ENCODE results near the gene ACSF3. TPM values are rescaled to one million over a fixed set of nuclear protein-coding genes. Genes with fewer than 3 reads are reported as not detected.

ACSF3 gene
- total RNA-seq, 1 experiment from 2014 or later: 74.5 TPM

DNA sequence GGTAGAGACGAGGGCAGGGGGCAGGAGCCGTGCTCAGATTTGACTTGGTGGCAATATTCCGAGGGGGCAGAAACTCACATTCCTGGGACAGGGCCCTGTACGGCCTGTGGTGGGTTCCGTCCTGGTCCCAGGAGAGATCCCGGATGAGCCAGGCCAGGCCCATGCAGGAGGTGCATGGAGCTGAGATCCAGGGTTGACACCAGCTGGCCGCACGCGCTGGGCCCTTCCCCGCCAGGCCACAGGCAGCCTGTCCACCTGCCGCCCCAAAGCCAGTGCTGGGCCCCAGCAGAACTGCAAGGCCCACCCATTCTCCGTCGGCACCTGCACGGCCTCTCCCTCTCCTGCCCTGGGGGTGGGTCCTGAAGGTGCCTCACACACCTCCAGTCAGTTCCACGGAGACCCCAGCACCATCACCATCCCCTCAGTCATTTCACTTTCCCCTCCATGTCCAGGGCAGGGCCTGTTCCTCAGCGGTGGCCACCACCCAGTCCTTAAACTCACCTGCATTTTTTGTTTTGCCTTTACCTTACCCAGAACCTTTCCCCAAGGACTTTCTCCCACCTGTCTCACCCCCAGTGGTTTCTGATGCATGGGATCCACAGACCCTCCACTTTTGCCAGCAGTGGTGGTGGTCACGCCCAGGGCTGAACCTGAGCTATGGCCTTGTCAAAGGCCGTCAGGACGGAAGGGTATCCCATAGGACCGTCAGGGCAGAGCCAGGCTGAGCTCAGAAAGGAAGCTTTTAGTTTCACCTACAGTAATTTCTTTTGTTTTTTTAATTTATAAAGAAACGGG, 52.8 kb downstream of the ACSF3 start:
- Histone ChIP-seq H3K36me3 (ENCODE audit: control insufficient read depth in 1 of 2, insufficient read depth in 2 of 2, low read length in 2 of 2) (peaks cover 11 to 27% of the 10 kb centered on the region in 2 experiments; a peak in 2 of 4 replicates), H3K4me3 (replicated peaks in 1 of 2; ENCODE audit: low read depth in 1 of 2, low read length in 2 of 2) (no peak overlapping the region), H3K4me2 (ENCODE audit: low read length) (no peak overlapping the region), H3K9me3 (ENCODE audit: control insufficient read depth in 1 of 2, insufficient read depth in 1 of 2, low read depth in 1 of 2, low read length in 2 of 2) (peaks cover 0 to 13% of the 10 kb centered on the region in 2 experiments; a peak in 1 of 4 replicates), H2AFZ (ENCODE audit: low read depth, low read length, poor library complexity, severe bottlenecking) (no peak overlapping the region), H3K27ac (ENCODE audit: low read depth, low read length) (no peak overlapping the region), H3K4me1 (ENCODE audit: control insufficient read depth in 1 of 2, insufficient read depth in 2 of 2, low read length in 2 of 2) (no peaks in the 10 kb centered on the region), H4K20me1 (ENCODE audit: insufficient read depth) (no peaks in the 10 kb centered on the region), H3K9ac (ENCODE audit: low read length) (no peak overlapping the region), H3K79me2 (ENCODE audit: insufficient read depth, low read length) (no peaks in the 10 kb centered on the region), H3K27me3 (ENCODE audit: insufficient read depth, low read length) (no peaks in the 10 kb centered on the region), H3K9me2 (ENCODE audit: insufficient read depth) (no peaks in the 10 kb centered on the region)
- CTCF ChIA-PET: no interaction called here
- BruUV-seq (replicated peaks): no TSS peak
- no peak for ATAC-seq
- RAD21 ChIA-PET (ENCODE audit: low non-redundant PET in 1 of 2, low total read pairs in 2 of 2, uncharacterized antibody in 2 of 2, unreplicated experiment in 2 of 2): no interaction called here
- DNase-seq (ENCODE audit: low read depth, low spot score): no peak
- TF ChIP-seq, protein P1, sequence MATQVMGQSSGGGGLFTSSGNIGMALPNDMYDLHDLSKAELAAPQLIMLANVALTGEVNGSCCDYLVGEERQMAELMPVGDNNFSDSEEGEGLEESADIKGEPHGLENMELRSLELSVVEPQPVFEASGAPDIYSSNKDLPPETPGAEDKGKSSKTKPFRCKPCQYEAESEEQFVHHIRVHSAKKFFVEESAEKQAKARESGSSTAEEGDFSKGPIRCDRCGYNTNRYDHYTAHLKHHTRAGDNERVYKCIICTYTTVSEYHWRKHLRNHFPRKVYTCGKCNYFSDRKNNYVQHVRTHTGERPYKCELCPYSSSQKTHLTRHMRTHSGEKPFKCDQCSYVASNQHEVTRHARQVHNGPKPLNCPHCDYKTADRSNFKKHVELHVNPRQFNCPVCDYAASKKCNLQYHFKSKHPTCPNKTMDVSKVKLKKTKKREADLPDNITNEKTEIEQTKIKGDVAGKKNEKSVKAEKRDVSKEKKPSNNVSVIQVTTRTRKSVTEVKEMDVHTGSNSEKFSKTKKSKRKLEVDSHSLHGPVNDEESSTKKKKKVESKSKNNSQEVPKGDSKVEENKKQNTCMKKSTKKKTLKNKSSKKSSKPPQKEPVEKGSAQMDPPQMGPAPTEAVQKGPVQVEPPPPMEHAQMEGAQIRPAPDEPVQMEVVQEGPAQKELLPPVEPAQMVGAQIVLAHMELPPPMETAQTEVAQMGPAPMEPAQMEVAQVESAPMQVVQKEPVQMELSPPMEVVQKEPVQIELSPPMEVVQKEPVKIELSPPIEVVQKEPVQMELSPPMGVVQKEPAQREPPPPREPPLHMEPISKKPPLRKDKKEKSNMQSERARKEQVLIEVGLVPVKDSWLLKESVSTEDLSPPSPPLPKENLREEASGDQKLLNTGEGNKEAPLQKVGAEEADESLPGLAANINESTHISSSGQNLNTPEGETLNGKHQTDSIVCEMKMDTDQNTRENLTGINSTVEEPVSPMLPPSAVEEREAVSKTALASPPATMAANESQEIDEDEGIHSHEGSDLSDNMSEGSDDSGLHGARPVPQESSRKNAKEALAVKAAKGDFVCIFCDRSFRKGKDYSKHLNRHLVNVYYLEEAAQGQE (IDR thresholded peaks at IDR 0.05; ENCODE audit: low read depth): no peak
- TF ChIP-seq TCF7L2 (IDR thresholded peaks at IDR 0.05; ENCODE audit: borderline replicate concordance, extremely low read depth, insufficient read depth, insufficient read length) (no peak), SRF (IDR thresholded peaks at IDR 0.05; ENCODE audit: low read depth) (no peak), EZH2 (IDR thresholded peaks at IDR 0.05) (no peak), ZNF274 (IDR thresholded peaks at IDR 0.05; ENCODE audit: low read depth, low read length) (no peak), CBX3 (IDR thresholded peaks at IDR 0.05; ENCODE audit: low read depth) (no peak), EZH2phosphoT487 (IDR thresholded peaks at IDR 0.05; ENCODE audit: borderline replicate concordance) (no peak), ZFX (IDR thresholded peaks at IDR 0.05) (no peak), ELF1 (IDR thresholded peaks at IDR 0.05; ENCODE audit: borderline replicate concordance, low read depth) (no peak), RAD21 (IDR thresholded peaks at IDR 0.05; ENCODE audit: low read depth) (no peak), CEBPB (IDR thresholded peaks at IDR 0.05; ENCODE audit: low read depth) (no peak), YY1 (IDR thresholded peaks at IDR 0.05; ENCODE audit: extremely low read depth, insufficient replicate concordance, low read depth, low read length) (no peak), SP1 (IDR thresholded peaks at IDR 0.05; ENCODE audit: low read depth) (no peak), EGR1 (IDR thresholded peaks at IDR 0.05; ENCODE audit: low read depth) (no peak), SIN3A (IDR thresholded peaks at IDR 0.05; ENCODE audit: low read depth) (no peak)
- TF ChIP-seq, protein P2, sequence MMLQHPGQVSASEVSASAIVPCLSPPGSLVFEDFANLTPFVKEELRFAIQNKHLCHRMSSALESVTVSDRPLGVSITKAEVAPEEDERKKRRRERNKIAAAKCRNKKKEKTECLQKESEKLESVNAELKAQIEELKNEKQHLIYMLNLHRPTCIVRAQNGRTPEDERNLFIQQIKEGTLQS (IDR thresholded peaks at IDR 0.05): no peak
- TF ChIP-seq, protein P3, sequence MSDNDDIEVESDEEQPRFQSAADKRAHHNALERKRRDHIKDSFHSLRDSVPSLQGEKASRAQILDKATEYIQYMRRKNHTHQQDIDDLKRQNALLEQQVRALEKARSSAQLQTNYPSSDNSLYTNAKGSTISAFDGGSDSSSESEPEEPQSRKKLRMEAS (IDR thresholded peaks at IDR 0.05): no peak
- TF ChIP-seq, protein P4, sequence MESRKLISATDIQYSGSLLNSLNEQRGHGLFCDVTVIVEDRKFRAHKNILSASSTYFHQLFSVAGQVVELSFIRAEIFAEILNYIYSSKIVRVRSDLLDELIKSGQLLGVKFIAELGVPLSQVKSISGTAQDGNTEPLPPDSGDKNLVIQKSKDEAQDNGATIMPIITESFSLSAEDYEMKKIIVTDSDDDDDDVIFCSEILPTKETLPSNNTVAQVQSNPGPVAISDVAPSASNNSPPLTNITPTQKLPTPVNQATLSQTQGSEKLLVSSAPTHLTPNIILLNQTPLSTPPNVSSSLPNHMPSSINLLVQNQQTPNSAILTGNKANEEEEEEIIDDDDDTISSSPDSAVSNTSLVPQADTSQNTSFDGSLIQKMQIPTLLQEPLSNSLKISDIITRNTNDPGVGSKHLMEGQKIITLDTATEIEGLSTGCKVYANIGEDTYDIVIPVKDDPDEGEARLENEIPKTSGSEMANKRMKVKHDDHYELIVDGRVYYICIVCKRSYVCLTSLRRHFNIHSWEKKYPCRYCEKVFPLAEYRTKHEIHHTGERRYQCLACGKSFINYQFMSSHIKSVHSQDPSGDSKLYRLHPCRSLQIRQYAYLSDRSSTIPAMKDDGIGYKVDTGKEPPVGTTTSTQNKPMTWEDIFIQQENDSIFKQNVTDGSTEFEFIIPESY (IDR thresholded peaks at IDR 0.05; ENCODE audit: extremely low read depth, insufficient replicate concordance, low read length): no peak
- TF ChIP-seq, protein P5, sequence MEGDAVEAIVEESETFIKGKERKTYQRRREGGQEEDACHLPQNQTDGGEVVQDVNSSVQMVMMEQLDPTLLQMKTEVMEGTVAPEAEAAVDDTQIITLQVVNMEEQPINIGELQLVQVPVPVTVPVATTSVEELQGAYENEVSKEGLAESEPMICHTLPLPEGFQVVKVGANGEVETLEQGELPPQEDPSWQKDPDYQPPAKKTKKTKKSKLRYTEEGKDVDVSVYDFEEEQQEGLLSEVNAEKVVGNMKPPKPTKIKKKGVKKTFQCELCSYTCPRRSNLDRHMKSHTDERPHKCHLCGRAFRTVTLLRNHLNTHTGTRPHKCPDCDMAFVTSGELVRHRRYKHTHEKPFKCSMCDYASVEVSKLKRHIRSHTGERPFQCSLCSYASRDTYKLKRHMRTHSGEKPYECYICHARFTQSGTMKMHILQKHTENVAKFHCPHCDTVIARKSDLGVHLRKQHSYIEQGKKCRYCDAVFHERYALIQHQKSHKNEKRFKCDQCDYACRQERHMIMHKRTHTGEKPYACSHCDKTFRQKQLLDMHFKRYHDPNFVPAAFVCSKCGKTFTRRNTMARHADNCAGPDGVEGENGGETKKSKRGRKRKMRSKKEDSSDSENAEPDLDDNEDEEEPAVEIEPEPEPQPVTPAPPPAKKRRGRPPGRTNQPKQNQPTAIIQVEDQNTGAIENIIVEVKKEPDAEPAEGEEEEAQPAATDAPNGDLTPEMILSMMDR (IDR thresholded peaks at IDR 0.05 in 2 of 3, conservative IDR thresholded peaks at IDR 0.05 in 1 of 3; ENCODE audit: borderline replicate concordance in 1 of 3, insufficient read depth in 1 of 3, low read depth in 2 of 3, low read length in 2 of 3): no peak
- intact Hi-C loops (cut with micrococcal nuclease): no loop called here
- POLR2A ChIA-PET: no interaction called here
